GM18511 (cell line): ENCODE results near the gene HEATR9.

Experiments
- ATAC-seq: cut with Tn5 transposase; IDR thresholded peaks from one replicate; pipeline ENCODE4 v1.9.1; 2021; ENCODE audit warnings: mild to moderate bottlenecking, moderate library complexity; ENCODE audit not compliant: unreplicated experiment

The HEATR9 gene

GRCh38 chr17:35894206-35894605, 25.5 kb upstream of the HEATR9 start:
- ATAC-seq, result no peak

DNA sequence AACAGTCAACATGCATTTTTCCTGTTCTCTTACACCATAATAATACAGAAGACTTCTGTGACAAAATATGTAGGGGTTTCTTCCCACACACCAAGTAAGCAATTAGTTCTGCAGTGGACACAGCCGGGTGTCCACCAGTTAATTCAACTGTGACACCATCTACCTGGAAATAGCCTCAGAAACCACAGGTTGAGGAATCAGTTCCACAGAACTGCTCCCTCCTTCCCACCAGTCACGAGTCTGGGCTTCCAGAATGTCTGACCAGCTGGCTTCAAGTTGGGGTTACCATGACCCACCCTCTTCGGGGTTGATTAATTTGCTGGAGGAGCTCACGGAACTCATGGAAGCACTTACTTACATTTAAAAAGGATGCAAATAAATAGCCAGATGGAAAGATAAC, 25.1 kb upstream of the HEATR9 start:
- no peak for ATAC-seq

DNA sequence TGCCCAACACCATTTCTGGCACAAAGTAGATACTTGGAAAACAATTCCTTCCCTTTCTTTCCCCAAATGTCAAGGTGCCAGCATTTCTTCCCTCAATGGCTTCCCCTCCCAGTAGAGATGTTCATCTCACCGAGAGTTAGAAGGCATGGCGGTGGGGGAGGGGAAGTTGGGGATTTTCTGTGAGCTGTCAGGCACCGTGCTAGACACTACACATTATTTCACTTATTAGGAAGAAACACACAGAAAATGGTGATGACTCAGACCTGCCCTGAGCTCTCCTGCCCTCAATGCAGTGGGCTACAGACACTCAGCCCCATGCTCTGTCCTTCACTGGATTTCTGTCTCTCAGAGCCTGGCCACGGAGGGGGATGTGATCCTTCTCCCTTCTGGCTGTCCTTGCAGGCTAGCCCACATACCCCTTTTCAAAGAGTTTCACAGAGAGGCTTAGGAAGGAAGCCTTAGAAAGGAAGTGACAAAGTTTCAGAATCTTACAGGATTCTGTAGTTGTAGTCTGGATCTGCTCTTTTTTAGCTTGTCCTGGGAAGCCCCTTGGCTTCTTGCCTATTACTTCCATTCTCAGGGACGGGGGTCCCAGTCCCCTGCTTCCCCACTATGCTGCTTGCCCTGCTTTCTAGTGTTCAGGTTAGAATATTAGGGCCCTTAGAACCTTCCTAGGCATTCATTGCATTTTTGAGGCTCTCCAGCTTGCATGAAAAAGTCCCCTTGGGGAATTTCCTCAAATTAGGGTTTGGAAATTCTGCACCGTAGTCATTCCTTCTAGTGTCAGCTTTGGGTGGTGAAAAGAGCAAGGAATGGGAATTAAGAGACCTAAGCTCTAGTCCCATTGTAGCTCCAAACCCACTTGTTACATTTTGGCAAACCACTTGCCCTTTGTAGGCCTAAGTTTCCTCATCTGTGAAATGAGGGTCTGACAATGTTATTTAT, 23.7 kb upstream of the HEATR9 start:
- ATAC-seq, result no peak

- ATAC-seq, result no peak
These were observed 22.6 kb upstream of the HEATR9 start for GRCh38 chr17:35891269-35891668.

GRCh38 chr17:35890774-35891155, 22.1 kb upstream of the HEATR9 start:
- ATAC-seq, result peak; percentile 52

GRCh38 chr17:35889818-35890773, 21.4 kb upstream of the HEATR9 start:
- ATAC-seq, result no peak

DNA sequence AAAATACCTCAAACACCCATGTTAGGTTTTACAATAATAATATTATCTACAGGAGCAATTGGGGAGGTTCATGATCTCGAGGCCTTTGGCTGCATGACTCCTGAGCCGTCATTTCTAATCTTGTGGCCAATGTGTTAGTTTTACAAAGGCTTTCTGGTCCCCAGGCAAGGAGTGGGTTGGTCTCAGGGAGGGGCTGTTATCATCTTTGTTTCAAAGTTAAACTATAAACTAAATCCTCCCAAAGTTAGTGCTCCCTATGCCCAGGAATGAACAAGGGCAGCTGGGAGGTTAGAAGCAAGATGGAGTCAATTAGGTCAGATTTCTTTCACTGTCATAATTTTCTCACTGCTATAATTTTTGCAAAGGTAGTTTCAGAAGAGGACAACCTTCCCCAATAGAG, 20.6 kb upstream of the HEATR9 start:
- no peak for ATAC-seq

DNA sequence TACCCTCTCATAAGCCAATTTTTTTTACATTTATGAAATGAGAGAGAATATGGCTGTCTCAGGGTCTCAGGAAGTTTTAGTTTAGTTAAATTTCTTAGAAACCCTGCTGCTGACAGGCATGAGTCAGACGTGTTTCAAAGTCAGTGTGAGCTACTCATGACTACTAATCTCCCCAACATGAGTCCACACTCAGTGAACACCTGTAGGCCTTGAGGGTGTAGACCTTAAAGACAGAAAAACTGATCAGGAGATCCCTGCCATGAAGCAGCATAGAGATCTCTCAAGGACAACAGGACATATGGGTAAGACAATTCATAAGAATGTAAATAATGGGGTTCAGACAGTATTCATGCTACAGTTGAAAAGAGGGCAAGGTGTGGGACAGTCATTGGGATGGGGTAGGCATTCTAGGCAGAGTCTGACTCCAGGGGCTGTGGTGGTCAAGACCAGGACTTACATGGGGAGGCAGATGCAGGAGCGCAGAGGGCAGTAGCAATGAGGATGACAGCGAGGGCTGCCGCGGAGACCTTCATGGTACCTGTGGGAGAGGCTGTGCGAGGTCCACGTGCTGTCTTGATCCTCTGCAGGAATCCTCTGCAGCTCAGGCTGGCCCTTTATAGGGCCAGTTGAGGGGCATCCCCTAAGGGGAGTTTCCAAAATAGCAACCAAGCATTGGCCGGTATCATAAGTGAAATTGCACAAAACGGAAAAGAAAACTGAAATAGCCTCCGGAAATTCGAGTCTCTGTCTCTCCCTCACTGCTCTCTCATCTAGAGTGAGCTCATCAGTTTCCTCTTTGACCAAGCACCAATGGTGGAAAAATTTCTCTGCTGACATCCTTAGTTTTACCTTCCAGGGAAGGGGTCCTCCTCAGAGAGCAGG, 11.3 kb upstream of the HEATR9 start, which contains the start of gene CCL5:
CCL5 (minus strand) TSS at position 588 of the 882 bp plus-strand sequence.
- ATAC-seq, result peak; percentile 90

GRCh38 chr17:35878361-35878760, 9.7 kb upstream of the HEATR9 start:
- no peak for ATAC-seq

DNA sequence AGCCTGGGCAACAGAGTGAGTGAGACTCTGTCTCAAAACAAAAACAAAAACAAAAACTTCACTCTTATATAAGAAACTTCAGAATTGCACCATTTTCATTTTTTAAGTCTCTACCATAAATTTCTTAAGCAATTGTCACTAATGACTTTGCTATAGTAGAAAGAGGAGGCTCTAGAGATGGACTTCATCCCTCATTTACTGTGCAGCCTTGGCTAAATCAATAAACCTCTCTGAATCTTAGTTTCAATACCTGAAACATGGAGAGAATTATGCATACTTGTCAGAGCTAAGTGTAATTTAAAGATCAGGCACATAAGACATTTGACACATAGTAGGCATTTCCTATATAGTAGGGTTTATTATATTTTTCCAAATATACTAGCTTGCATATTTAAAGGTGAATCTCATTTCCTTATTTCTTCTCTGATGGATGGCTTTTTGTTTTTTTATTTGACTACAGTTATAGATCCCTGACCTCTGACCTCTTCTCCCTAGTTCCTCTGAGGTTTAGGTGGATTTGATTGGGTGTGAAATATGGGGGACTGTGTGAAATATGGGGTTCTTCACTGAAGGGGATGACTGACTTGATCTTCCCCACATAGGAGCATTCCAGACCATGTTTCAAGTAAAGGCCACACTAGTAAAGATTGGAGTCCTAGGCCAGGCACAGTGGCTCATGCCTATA, 8.8 kb upstream of the HEATR9 start:
- ATAC-seq, result no peak

- ATAC-seq, result no peak
These were observed 7.8 kb upstream of the HEATR9 start for GRCh38 chr17:35876534-35876933.

GRCh38 chr17:35875800-35876139, 7.1 kb upstream of the HEATR9 start:
- no peak for ATAC-seq

DNA sequence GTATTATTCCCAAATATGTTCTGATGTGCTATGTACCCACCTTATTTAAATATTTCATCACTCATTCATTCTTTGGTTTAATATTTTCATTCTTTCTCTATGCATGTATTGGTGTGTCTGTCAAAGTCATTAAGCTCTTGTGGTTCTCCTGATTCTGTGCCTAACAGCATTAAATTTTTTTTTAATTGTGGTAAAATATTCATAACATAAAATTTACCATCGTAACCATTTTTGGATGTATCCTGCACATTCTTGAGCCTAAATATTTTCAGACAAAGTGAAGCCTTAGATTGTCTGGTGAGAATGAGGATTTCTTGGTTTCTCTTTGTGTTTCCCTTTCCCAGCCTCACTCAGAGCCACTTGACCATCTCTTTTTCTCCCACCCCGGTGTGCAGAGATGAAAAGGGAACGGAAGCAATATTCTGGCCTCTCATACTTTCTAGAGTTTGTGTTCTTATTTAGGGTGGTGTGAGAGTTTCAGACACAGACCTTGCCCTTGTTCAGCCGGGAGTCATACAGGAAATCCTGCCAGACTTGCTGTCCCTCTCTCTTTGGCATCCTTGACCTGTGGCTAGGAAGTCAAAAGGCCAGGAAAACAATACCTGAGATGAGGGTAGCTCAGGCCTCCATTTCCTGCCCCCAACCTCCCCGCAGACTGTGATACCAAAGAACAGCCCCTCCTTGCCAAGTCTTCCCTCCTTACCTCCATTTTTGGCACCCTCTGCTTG, 6.5 kb upstream of the HEATR9 start:
- ATAC-seq, result no peak

GRCh38 chr17:35872196-35872980, 3.7 kb upstream of the HEATR9 start:
- no peak for ATAC-seq

DNA sequence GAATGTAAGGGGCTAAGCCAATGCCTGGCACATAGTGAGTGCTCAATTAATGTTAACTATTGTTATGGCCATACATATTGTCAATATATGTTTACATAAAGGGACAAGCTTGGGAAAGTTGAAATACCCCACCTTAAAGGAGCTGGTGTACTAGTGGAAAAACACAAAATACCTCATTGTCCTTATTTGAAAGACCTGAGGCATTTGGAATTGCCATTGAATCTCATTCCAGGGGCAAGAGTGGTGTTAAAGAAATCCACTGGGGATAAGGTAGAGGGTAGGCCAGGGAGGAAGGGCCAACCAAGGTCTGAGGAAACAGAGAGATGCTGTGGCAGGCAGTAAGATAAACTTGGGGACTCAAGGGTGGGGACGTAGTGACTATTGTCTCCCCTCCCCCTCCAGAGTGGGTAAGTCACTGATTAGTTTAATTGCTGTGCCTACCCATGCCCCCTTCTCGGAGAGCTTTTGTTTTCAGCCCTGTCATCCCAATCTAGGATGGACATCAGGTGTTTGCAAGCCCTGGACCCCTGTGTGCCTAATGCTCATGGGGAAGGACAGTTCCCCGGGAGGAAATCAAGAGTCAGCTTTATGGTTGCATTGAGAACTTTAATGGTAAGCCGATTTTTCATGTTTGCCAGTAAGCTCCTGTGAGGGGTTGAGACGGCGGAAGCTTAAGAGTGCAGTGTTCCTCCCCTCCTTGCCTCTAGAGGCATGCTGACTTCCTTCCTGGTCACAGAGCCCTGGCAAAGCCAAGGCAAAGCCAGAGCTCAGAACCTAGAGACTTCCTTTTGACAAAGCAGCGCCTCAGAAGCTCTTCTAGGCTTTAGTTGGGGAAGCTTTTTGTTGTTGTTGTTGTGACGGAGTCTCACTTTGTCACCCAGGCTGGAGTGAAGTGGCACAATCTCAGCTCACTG, 2.5 kb upstream of the HEATR9 start:
- no peak for ATAC-seq

DNA sequence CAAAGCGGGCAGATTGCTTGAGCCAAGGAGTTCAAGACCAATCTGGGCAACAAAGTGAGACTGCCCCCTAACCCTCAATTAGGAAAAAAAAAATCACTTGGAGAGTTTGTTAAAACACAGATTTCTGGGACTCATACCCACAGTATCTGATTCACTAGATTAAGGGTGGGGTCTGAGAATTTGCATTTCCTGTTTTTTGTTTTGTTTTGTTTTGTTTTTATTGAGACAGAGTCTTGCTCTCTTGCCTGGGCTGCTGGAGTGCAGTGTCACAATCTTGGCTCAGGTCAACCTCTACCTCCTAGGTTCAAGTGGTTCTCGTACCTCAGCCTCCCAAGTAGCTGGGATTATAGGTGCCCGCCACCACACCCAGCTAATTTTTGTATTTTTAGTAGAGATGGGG, 1.1 kb downstream of the HEATR9 start:
- ATAC-seq, result no peak

GRCh38 chr17:35866341-35866950, 2.2 kb downstream of the HEATR9 start:
- no peak for ATAC-seq
